HG03045 (cell line): ENCODE measurements around the gene ADGRF4.

ENCODE experiments used
- ATAC-seq: cut with Tn5 transposase; IDR thresholded peaks from one replicate; pipeline ENCODE4 v1.9.1; 2021; ENCODE audit warnings: mild to moderate bottlenecking, moderate library complexity; ENCODE audit not compliant: unreplicated experiment

ADGRF4 gene

DNA sequence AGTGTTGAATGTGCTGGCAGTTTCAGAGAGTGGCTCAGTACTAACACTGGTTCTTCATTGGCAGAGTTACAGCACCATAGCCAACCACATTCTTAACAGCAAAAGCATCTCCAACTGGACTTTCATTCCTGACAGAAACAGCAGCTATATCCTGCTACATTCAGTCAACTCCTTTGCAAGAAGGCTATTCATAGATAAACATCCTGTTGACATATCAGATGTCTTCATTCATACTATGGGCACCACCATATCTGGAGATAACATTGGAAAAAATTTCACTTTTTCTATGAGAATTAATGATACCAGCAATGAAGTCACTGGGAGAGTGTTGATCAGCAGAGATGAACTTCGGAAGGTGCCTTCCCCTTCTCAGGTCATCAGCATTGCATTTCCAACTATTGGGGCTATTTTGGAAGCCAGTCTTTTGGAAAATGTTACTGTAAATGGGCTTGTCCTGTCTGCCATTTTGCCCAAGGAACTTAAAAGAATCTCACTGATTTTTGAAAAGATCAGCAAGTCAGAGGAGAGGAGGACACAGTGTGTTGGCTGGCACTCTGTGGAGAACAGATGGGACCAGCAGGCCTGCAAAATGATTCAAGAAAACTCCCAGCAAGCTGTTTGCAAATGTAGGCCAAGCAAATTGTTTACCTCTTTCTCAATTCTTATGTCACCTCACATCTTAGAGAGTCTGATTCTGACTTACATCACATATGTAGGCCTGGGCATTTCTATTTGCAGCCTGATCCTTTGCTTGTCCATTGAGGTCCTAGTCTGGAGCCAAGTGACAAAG, 17.0 kb upstream of the ADGRF4 start:
- no peak for ATAC-seq

GRCh38 chr6:47686411-47686810, 12.0 kb upstream of the ADGRF4 start:
- ATAC-seq, result no peak

- no peak for ATAC-seq
Measured at GRCh38 chr6:47687432-47687831, 10.9 kb upstream of the ADGRF4 start.

GRCh38 chr6:47690214-47690613, 8.2 kb upstream of the ADGRF4 start:
- ATAC-seq, result no peak

DNA sequence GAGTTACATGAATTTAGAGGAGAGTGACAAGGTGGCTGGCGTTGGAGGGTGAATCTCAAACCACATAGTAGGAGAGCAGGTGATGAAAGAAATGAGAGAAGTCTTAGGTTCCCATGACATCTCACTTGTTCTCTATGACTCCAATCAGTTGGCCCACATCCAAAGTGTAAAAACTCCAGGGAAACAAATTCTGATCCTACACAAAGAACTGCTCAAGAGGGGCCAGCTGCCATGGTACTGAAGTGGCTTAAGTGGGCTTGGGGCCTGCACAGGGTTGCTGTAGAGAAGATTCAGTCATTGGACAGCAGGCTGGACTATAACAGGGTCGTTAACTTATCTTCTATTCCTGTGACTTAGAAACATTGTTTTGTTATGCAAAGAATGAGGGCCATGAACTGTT, 7.6 kb upstream of the ADGRF4 start:
- ATAC-seq, result no peak

- no peak for ATAC-seq
Measured at GRCh38 chr6:47697925-47698324, 455 bp upstream of the ADGRF4 start.

DNA sequence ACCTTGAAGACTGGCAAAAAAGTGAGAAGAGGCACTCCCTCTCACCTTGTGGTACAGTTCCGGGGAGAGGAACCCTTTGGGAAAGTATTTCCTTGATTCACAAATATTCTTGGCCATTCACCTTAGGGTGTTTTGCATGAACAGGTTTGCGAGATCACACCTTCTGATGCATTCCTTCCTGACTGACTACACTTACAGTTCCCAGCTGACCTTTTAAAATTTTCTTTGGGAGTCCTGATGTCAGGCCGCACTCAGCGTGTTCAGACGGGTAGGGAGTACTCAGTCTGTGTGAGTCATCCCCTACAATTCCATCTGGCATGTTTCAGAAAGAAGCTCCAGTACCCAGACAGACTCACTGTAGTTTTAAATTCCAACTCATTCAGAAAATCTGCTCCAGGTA, 1.7 kb downstream of the ADGRF4 start:
- no peak for ATAC-seq

DNA sequence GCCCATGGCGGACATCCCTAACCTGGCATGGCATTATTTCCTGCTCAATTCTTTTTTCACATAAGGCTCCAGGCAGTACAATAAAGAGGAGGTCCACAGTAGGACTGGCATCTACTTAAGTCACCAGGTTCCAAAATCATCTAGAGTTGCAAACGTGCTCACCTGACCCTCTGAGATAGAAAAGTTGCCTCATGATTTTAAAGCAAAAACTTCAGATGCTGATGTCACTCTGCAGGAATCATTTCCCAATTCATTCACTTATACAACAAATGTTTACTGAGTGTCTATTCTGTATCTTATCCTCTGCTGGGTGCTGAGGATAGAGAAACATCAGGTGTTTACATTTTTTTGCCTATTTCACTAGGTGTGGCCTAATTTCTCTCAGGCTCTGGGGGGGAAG, 2.2 kb downstream of the ADGRF4 start:
- no peak for ATAC-seq

DNA sequence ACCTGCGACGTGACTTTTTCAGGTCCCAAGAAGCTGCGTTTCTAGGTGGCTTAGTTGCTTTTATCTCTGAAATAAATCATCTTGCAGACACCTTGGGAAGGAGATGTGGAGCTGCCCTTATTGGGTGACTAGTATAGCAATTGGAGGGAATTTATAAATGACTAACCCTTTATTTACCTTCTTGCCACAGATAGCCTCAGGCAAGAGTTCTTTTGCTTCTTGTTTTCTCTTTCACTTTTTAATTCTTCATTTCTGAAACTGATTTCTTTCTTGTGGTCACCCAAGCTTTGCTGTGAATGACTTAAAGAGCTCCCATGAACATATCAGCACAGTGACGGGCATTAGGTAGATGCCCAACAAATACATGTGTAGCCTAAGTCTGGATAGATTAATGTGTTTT, 3.0 kb downstream of the ADGRF4 start:
- peak; percentile 84 for ATAC-seq

GRCh38 chr6:47709160-47709559, 10.8 kb downstream of the ADGRF4 start:
- ATAC-seq, result no peak

DNA sequence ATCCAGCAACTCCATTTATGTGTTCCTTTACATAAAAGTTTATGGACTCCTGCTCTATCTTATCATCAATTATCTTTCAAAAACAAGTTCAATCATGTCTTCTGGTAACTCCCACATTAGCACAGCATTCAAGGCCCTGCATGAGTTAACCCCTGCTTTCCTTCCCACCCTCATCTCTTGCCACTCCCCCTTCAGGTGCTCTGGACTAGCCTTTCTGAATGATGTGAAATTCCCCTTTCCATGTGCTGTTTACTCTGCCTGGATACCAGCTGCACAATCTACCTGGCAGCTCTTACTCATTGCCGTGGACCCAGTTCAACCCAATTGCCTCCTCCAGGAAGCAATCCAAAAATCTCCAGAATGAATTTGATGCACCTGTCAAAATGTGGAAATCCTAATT, 11.9 kb downstream of the ADGRF4 start:
- ATAC-seq, result no peak

DNA sequence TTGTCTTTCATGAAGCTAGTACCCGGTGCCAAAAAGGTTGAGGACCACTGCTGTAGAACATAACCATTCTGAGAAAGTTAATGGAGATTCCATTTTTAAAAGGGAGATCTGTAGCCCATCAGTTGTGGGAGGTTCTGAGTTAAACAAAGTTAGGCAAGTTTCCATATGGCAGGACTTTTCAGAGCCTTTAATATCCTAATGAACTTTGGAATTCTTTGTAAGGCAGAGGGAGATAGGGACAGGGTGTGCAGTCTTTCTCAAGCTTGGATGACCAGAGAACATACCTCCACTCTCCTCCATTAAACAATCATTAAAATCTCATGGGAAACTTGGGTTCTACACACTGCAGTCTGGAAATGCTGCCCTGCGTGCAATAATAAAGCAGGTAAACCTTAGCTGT, 14.8 kb downstream of the ADGRF4 start:
- ATAC-seq, result no peak

DNA sequence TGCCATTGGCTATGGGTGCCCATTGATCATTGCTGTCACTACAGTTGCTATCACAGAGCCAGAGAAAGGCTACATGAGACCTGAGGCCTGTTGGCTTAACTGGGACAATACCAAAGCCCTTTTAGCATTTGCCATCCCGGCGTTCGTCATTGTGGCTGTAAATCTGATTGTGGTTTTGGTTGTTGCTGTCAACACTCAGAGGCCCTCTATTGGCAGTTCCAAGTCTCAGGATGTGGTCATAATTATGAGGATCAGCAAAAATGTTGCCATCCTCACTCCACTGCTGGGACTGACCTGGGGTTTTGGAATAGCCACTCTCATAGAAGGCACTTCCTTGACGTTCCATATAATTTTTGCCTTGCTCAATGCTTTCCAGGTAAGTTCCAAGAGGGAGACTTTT, 16.4 kb downstream of the ADGRF4 start:
- no peak for ATAC-seq

GRCh38 chr6:47715782-47716181, 17.4 kb downstream of the ADGRF4 start:
- no peak for ATAC-seq

GRCh38 chr6:47716207-47716606, 17.8 kb downstream of the ADGRF4 start:
- no peak for ATAC-seq

- no peak for ATAC-seq
Measured at GRCh38 chr6:47718571-47718970, 20.2 kb downstream of the ADGRF4 start.

- ATAC-seq, result no peak
Measured at GRCh38 chr6:47721189-47721588, 22.8 kb downstream of the ADGRF4 start.

DNA sequence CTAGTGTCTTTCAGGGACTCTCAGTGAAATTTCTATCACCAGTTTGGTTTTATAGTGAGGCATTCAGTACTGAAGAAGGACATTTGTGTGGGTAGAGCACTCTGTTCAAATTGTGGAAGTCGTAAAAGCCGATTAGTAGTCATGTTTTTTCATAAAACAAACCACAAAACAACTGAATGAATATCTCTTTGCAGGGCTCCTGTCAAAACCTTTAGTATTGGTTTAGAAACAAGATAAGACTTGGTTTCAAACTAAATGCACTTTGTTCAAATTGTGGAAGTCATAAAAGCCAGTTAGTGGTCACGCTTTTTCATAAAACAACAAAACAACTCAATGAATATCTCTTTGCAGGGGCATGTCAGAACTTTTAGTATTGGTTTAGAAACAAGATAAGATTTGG, 23.8 kb downstream of the ADGRF4 start:
- ATAC-seq, result peak; percentile 69

- no peak for ATAC-seq
Measured at GRCh38 chr6:47724300-47724699, 25.9 kb downstream of the ADGRF4 start.

GRCh38 chr6:47727391-47727790, 29.0 kb downstream of the ADGRF4 start:
- ATAC-seq, result no peak

- no peak for ATAC-seq
Measured at GRCh38 chr6:47729019-47729418, 30.6 kb downstream of the ADGRF4 start.

DNA sequence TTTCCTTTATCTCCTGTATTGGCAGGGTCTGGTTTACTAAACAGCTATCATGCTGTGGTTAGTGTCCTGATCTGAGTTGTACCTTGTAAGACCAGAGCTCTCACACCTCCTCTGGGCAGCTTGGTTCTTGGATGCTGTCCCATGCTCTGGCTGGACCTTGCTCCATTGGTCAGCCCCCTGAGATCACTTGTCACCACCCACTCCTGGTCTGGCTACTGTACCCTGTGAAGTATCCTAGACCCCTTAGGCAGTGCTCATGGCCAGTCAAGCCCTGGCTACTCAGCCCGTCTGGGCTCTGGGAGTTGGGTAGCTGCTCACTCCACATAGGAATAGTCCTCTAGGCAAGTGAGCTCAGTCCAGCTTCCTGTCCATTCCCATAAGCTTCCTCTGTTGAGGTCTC, 31.1 kb downstream of the ADGRF4 start:
- no peak for ATAC-seq

- ATAC-seq, result no peak
Measured at GRCh38 chr6:47733879-47734558, 35.6 kb downstream of the ADGRF4 start.
